Chondrocyte (in vitro differentiated cells): ENCODE data around the gene FCER1A. TPM values are rescaled to one million over a fixed set of nuclear protein-coding genes. Genes with fewer than 3 reads are reported as not detected.

Source experiments
- DNase-seq: peaks from one replicate; pipeline ENCODE4 v3.0.0; 2021; ENCODE audit warnings: mixed read lengths, low spot score
- H3K27ac Mint-ChIP-seq: one replicate; pipeline ENCODE4 v1.8.0; 2021; ENCODE audit warnings: mild to moderate bottlenecking, moderate library complexity, mixed read lengths; ENCODE audit not compliant: unreplicated experiment
- H3K27me3 Mint-ChIP-seq: 2 replicates; pipeline ENCODE4 v1.8.0; 2021; ENCODE audit warnings: low read depth, mixed read lengths
- H3K36me3 Mint-ChIP-seq: 2 replicates; pipeline ENCODE4 v1.8.0; 2021; ENCODE audit warnings: low read depth, mixed read lengths
- H3K4me1 Mint-ChIP-seq: 2 replicates; pipeline ENCODE4 v1.8.0; 2021; ENCODE audit warnings: low read depth, mild to moderate bottlenecking, mixed read lengths
- H3K4me3 Mint-ChIP-seq: one replicate; pipeline ENCODE4 v1.8.0; 2021; ENCODE audit warnings: mild to moderate bottlenecking, moderate library complexity, mixed read lengths; ENCODE audit not compliant: unreplicated experiment
- H3K9me3 Mint-ChIP-seq: 2 replicates; pipeline ENCODE4 v1.8.0; 2021; ENCODE audit warnings: low read depth, mixed read lengths
- CTCF ChIP-seq: fragments of 200-600 bp; sonication (generic); IDR thresholded peaks from 2 replicates; pipeline ENCODE4 v1.5.0; 2021; ENCODE audit warnings: antibody characterized with exemption, mild to moderate bottlenecking, moderate library complexity
- long read RNA-seq: library from polyadenylated mRNA; stranded (forward); transcript quantifications from one replicate; pipeline ENCODE4 v2.0.0, GENCODE V29; 2021
- total RNA-seq: library from RNA; stranded (reverse); gene quantifications from 3 replicates; pipeline ENCODE4 v1.2.1, GENCODE V29; 2021

FCER1A gene
- not detected in 3 replicates for total RNA-seq
- long read RNA-seq, result 0 reads

GRCh38 chr1:159302095-159302494 is at the start of gene FCER1A:
FCER1A (plus strand) TSS chr1:159302336; CDS start chr1:159302365, 29 bp downstream.
- no peak for TF ChIP-seq CTCF
- Mint-ChIP-seq H3K36me3 (no peaks in the 10 kb centered on the region), H3K27me3 (peaks cover 18% of the 10 kb centered on the region), H3K4me3 (no peak within 1 kb of the TSS), H3K27ac (no peak within 1 kb of the TSS), H3K9me3 (no peaks in the 10 kb centered on the region), H3K4me1 (no peaks in the 10 kb centered on the region)
- DNase-seq, result no peak

- no peaks in the 10 kb centered on the region for H3K4me1 Mint-ChIP-seq
- H3K9me3 Mint-ChIP-seq, result peaks cover 10% of the 10 kb centered on the region
- no peak for DNase-seq
- no peak for TF ChIP-seq CTCF
- H3K27ac Mint-ChIP-seq, result no peak overlapping the region
- no peaks in the 10 kb centered on the region for H3K27me3 Mint-ChIP-seq
- no peaks in the 10 kb centered on the region for H3K36me3 Mint-ChIP-seq
- no peak overlapping the region for H3K4me3 Mint-ChIP-seq
These were observed 40.8 kb upstream of the FCER1A start for GRCh38 chr1:159261311-159261710.

GRCh38 chr1:159261721-159262494 is 40.2 kb upstream of the FCER1A start:
- no peak for DNase-seq
- Mint-ChIP-seq H3K9me3 (peaks cover 7% of the 10 kb centered on the region), H3K36me3 (no peaks in the 10 kb centered on the region), H3K27ac (no peak overlapping the region), H3K4me3 (no peak overlapping the region), H3K27me3 (no peaks in the 10 kb centered on the region), H3K4me1 (no peaks in the 10 kb centered on the region)
- no peak for TF ChIP-seq CTCF

- no peak overlapping the region for H3K27ac Mint-ChIP-seq
- H3K9me3 Mint-ChIP-seq, result peaks cover 10% of the 10 kb centered on the region
- H3K27me3 Mint-ChIP-seq, result no peaks in the 10 kb centered on the region
- DNase-seq, result no peak
- H3K4me3 Mint-ChIP-seq, result no peak overlapping the region
- H3K36me3 Mint-ChIP-seq, result no peaks in the 10 kb centered on the region
- TF ChIP-seq CTCF, result no peak
- H3K4me1 Mint-ChIP-seq, result no peaks in the 10 kb centered on the region
These were observed 35.3 kb upstream of the FCER1A start for GRCh38 chr1:159266832-159267231.

GRCh38 chr1:159274631-159275030 is 27.5 kb upstream of the FCER1A start:
- H3K27me3 Mint-ChIP-seq, result peaks cover 2% of the 10 kb centered on the region
- H3K4me3 Mint-ChIP-seq, result no peak overlapping the region
- no peak for TF ChIP-seq CTCF

More at GRCh38 chr1:159274631-159275030, 27.5 kb upstream of the FCER1A start:
- H3K27ac Mint-ChIP-seq, result no peak overlapping the region
- no peak for DNase-seq
- H3K4me1 Mint-ChIP-seq, result no peaks in the 10 kb centered on the region
- no peaks in the 10 kb centered on the region for H3K36me3 Mint-ChIP-seq
- peaks cover 7% of the 10 kb centered on the region for H3K9me3 Mint-ChIP-seq
